Spleen (tissue), 7 donors: ENCODE measurements around the gene PPP2R2D.

Experiments used
- POLR2A ChIP-seq, 3 donors: fragments of 450-650 bp; IDR thresholded peaks; one replicate each; pipeline ENCODE4 v1.5.1; 2017; ENCODE audit warnings: antibody characterized with exemption in 3 of 3, mild to moderate bottlenecking in 1 of 3
- TF ChIP-seq, protein P1 (sequence below), 11 experiments: fragments of 200-600 bp in 7 of 11; fragments of 450-650 bp in 4 of 11; sonication (generic) in 4 of 11; IDR thresholded peaks in 8 of 11; conservative IDR thresholded peaks in 3 of 11; 1 replicate in 7 of 11; 2 replicates in 4 of 11; pipeline versions ENCODE4 v1.4.0 to v1.8.0; 2016 to 2021; ENCODE audit warnings: antibody characterized with exemption in 11 of 11, inconsistent platforms in 4 of 11, mild to moderate bottlenecking in 1 of 11
- donor health status: DM: no; HTN: no; CAD: no; lungs with moderate emphysema.
- donor health status: DM: no; HTN: no; CAD: no.
- donor health status: DM: no; HTN: no; CAD: no.

- TF ChIP-seq, protein P1, sequence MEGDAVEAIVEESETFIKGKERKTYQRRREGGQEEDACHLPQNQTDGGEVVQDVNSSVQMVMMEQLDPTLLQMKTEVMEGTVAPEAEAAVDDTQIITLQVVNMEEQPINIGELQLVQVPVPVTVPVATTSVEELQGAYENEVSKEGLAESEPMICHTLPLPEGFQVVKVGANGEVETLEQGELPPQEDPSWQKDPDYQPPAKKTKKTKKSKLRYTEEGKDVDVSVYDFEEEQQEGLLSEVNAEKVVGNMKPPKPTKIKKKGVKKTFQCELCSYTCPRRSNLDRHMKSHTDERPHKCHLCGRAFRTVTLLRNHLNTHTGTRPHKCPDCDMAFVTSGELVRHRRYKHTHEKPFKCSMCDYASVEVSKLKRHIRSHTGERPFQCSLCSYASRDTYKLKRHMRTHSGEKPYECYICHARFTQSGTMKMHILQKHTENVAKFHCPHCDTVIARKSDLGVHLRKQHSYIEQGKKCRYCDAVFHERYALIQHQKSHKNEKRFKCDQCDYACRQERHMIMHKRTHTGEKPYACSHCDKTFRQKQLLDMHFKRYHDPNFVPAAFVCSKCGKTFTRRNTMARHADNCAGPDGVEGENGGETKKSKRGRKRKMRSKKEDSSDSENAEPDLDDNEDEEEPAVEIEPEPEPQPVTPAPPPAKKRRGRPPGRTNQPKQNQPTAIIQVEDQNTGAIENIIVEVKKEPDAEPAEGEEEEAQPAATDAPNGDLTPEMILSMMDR (IDR thresholded peaks at IDR 0.05 in 8 of 11, conservative IDR thresholded peaks at IDR 0.05 in 3 of 11): peak in 1 of 11 experiments; percentile 11
- peak in 1 of 3 donors; percentile 84 for TF ChIP-seq POLR2A (IDR thresholded peaks at IDR 0.05)
Measured at GRCh38 chr10:131981429-131982184, 80.8 kb downstream of the PPP2R2D start, which contains the start of gene BNIP3.
